ENCODE data around the gene KRTAP9-1. TPM values are rescaled to one million over a fixed set of nuclear protein-coding genes. Genes with fewer than 3 reads are reported as not detected.

Gene KRTAP9-1
- total and polyA plus RNA-seq, 2 experiments from 2014 or later = not detected

DNA sequence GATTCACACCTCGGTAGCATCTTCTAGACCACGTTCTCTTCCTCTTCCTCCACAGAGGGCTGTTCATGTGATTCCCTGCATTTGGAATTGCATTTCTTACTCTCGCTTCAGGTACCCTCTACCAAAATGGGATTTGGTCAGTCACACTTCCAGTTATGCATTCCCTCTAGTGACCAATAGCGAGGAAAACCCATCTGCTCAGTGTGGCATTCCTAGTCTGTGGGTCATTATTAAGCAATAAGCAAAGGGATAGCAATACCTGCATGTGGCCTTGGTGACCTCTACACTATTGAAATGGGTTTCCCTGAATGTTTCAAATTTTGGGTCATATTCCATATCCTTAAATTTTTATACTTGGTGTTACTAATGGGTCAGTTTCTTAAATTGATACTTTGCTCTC is 39.7 kb upstream of the KRTAP9-1 start:
- no peak overlapping the region for H3K27ac Mint-ChIP-seq

DNA sequence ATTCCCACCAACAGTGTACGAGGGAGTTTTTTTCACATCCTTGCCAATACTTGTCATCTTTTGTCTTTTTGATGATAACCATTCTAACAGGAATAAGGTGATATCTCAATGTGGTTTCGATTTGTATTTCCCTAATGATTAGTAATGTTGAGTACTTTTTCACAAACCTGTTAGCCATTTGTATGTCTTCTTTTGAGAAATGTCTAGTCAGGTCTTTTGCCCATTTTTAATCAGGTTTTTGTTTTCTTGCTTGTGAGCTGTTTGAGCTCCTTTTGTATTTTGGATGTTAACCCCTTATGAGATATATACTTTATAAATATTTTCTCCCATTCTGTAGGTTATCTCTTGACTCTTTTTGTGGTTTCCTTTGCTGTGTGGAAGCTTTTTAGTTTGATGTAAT is 38.2 kb upstream of the KRTAP9-1 start:
- no peak overlapping the region for H3K4me3 Mint-ChIP-seq
- TF ChIP-seq POLR2AphosphoS5 (IDR thresholded peaks at IDR 0.05; ENCODE audit: low read depth) (no peak), ZNF114 (CRISPR knock-in tag; IDR thresholded peaks at IDR 0.05) (no peak), JUNB (IDR thresholded peaks at IDR 0.05; ENCODE audit: unreplicated experiment) (no peak), CREB1 (CRISPR knock-in tag; IDR thresholded peaks at IDR 0.05; ENCODE audit: low read depth) (no peak), EZH2 (IDR thresholded peaks at IDR 0.05; ENCODE audit: low read depth, unreplicated experiment) (no peak)
- TF ChIP-seq, protein P1, sequence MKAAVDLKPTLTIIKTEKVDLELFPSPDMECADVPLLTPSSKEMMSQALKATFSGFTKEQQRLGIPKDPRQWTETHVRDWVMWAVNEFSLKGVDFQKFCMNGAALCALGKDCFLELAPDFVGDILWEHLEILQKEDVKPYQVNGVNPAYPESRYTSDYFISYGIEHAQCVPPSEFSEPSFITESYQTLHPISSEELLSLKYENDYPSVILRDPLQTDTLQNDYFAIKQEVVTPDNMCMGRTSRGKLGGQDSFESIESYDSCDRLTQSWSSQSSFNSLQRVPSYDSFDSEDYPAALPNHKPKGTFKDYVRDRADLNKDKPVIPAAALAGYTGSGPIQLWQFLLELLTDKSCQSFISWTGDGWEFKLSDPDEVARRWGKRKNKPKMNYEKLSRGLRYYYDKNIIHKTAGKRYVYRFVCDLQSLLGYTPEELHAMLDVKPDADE (IDR thresholded peaks at IDR 0.05) = no peak
- H3K36me3 ChIP-seq (ENCODE audit: insufficient read depth) = no peaks in the 10 kb centered on the region

More for the DNA sequence above, 39.7 kb upstream of the KRTAP9-1 start:
- Histone ChIP-seq H3K9me2 (ENCODE audit: insufficient read depth) (no peaks in the 10 kb centered on the region), H3K4me2 (no peak overlapping the region), H3K36me3 (ENCODE audit: insufficient read depth) (no peaks in the 10 kb centered on the region), H3F3A (replicated peaks; ENCODE audit: low read depth) (no peaks in the 10 kb centered on the region), H3K79me2 (replicated peaks; ENCODE audit: insufficient read depth) (no peaks in the 10 kb centered on the region), H3K4me1 (ENCODE audit: insufficient read depth) (0 out of 2 replicates have a peak, but pooled peaks cover 3% of the 10 kb centered on the region), H3K27ac (ENCODE audit: low read depth) (no peak overlapping the region), H4K20me1 (replicated peaks; ENCODE audit: insufficient read depth) (no peaks in the 10 kb centered on the region), H3K4me3 (no peak overlapping the region), H3K27me3 (ENCODE audit: insufficient read depth) (no peaks in the 10 kb centered on the region), H2AFZ (no peak overlapping the region)
- Mint-ChIP-seq H3K27me3 (ENCODE audit: insufficient read depth, low read depth, poor library complexity) (peaks cover 5% of the 10 kb centered on the region), H3K36me3 (ENCODE audit: low read depth) (no peaks in the 10 kb centered on the region), H3K4me1 (peaks cover 3% of the 10 kb centered on the region; the same call in 2 of the 3 replicates), H3K4me3 (no peak overlapping the region), H3K9me3 (no peaks in the 10 kb centered on the region)
- ATAC-seq (no peak), DNase-seq (ENCODE audit: low spot score) (no peak)
- TF ChIP-seq STAT1 (IDR thresholded peaks at IDR 0.05; ENCODE audit: unreplicated experiment) = no peak

DNA sequence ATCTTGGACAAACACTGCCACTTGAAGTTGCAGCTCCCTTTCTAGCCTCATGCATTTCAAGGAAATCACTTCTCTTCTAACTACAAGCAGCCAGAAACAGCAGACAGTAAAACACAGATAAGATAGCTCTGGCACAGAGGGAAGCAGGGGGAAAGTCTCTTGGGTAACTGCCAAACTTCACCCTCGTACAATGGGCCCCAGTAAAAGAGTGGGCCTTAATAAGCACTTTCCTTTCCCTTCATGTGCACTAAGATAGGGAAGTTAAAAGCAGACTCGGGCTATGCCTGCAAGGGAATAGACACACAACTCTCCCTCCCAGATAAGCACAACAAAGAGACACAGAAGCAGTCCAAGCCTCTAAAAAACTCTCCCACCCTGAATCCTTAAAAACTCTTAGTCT is 35.8 kb upstream of the KRTAP9-1 start:
- Mint-ChIP-seq H3K4me1 (peaks cover 3% of the 10 kb centered on the region; the same call in 2 of the 3 replicates), H3K27me3 (ENCODE audit: insufficient read depth, low read depth, poor library complexity) (peaks cover 7% of the 10 kb centered on the region), H3K36me3 (ENCODE audit: low read depth) (no peaks in the 10 kb centered on the region), H3K9me3 (no peaks in the 10 kb centered on the region), H3K4me3 (no peak overlapping the region), H3K27ac (no peak overlapping the region; the same call in 1 of the 2 replicates)
- H3K4me1 ChIP-seq (ENCODE audit: insufficient read depth) = no peaks in the 10 kb centered on the region
- no peaks in the 10 kb centered on the region for H3K36me3 ChIP-seq (ENCODE audit: insufficient read depth)
- H3K79me2 ChIP-seq (replicated peaks; ENCODE audit: insufficient read depth) = no peaks in the 10 kb centered on the region
- DNase-seq (ENCODE audit: low spot score) = no peak
- no peaks in the 10 kb centered on the region for H4K20me1 ChIP-seq (replicated peaks; ENCODE audit: insufficient read depth)
- no peak overlapping the region for H3K4me3 ChIP-seq
- H2AFZ ChIP-seq = no peak overlapping the region
- H3K4me2 ChIP-seq = no peak overlapping the region
- H3K27me3 ChIP-seq (ENCODE audit: insufficient read depth) = no peaks in the 10 kb centered on the region
- no peaks in the 10 kb centered on the region for H3F3A ChIP-seq (replicated peaks; ENCODE audit: low read depth)
- no peak for ATAC-seq
- no peaks in the 10 kb centered on the region for H3K9me2 ChIP-seq (ENCODE audit: insufficient read depth)
- H3K27ac ChIP-seq (ENCODE audit: low read depth) = no peak overlapping the region
- TF ChIP-seq NANOG (IDR thresholded peaks at IDR 0.05; ENCODE audit: borderline replicate concordance) (no peak), ZNF331 (CRISPR knock-in tag; IDR thresholded peaks at IDR 0.05; ENCODE audit: low read depth) (no peak), ZNF114 (CRISPR knock-in tag; IDR thresholded peaks at IDR 0.05) (no peak), EZH2 (IDR thresholded peaks at IDR 0.05; ENCODE audit: low read depth, unreplicated experiment) (no peak), STAT1 (IDR thresholded peaks at IDR 0.05; ENCODE audit: unreplicated experiment) (no peak), JUNB (IDR thresholded peaks at IDR 0.05; ENCODE audit: unreplicated experiment) (no peak), CREB1 (CRISPR knock-in tag; IDR thresholded peaks at IDR 0.05; ENCODE audit: low read depth) (no peak), POLR2AphosphoS5 (IDR thresholded peaks at IDR 0.05; ENCODE audit: low read depth) (no peak), EZH2phosphoT487 (IDR thresholded peaks at IDR 0.05; ENCODE audit: unreplicated experiment) (no peak)
- TF ChIP-seq, protein P1 (IDR thresholded peaks at IDR 0.05) = no peak
- TF ChIP-seq, protein P2, sequence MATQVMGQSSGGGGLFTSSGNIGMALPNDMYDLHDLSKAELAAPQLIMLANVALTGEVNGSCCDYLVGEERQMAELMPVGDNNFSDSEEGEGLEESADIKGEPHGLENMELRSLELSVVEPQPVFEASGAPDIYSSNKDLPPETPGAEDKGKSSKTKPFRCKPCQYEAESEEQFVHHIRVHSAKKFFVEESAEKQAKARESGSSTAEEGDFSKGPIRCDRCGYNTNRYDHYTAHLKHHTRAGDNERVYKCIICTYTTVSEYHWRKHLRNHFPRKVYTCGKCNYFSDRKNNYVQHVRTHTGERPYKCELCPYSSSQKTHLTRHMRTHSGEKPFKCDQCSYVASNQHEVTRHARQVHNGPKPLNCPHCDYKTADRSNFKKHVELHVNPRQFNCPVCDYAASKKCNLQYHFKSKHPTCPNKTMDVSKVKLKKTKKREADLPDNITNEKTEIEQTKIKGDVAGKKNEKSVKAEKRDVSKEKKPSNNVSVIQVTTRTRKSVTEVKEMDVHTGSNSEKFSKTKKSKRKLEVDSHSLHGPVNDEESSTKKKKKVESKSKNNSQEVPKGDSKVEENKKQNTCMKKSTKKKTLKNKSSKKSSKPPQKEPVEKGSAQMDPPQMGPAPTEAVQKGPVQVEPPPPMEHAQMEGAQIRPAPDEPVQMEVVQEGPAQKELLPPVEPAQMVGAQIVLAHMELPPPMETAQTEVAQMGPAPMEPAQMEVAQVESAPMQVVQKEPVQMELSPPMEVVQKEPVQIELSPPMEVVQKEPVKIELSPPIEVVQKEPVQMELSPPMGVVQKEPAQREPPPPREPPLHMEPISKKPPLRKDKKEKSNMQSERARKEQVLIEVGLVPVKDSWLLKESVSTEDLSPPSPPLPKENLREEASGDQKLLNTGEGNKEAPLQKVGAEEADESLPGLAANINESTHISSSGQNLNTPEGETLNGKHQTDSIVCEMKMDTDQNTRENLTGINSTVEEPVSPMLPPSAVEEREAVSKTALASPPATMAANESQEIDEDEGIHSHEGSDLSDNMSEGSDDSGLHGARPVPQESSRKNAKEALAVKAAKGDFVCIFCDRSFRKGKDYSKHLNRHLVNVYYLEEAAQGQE (IDR thresholded peaks at IDR 0.05; ENCODE audit: unreplicated experiment) = no peak

More for the DNA sequence above, 38.2 kb upstream of the KRTAP9-1 start:
- Histone ChIP-seq H3K4me1 (ENCODE audit: insufficient read depth) (0 out of 2 replicates have a peak, but pooled peaks cover 3% of the 10 kb centered on the region), H3F3A (replicated peaks; ENCODE audit: low read depth) (no peaks in the 10 kb centered on the region), H3K4me2 (no peak overlapping the region), H4K20me1 (replicated peaks; ENCODE audit: insufficient read depth) (no peaks in the 10 kb centered on the region), H3K27ac (ENCODE audit: low read depth) (no peak overlapping the region), H3K4me3 (no peak overlapping the region), H3K79me2 (replicated peaks; ENCODE audit: insufficient read depth) (no peaks in the 10 kb centered on the region), H2AFZ (no peak overlapping the region), H3K27me3 (ENCODE audit: insufficient read depth) (no peaks in the 10 kb centered on the region), H3K9me2 (ENCODE audit: insufficient read depth) (no peaks in the 10 kb centered on the region)
- DNase-seq (ENCODE audit: low spot score) = no peak
- Mint-ChIP-seq H3K4me1 (peaks cover 3% of the 10 kb centered on the region; the same call in 2 of the 3 replicates), H3K36me3 (ENCODE audit: low read depth) (no peaks in the 10 kb centered on the region), H3K9me3 (no peaks in the 10 kb centered on the region), H3K27ac (no peak overlapping the region), H3K27me3 (ENCODE audit: insufficient read depth, low read depth, poor library complexity) (peaks cover 5% of the 10 kb centered on the region)
- ATAC-seq = no peak

All from GM23338 (cell line).